Transverse colon (tissue), 4 donors: ENCODE data around the gene STRIP2.

Experiments used
- CTCF ChIP-seq, 5 experiments: fragments of 200-600 bp in 3 of 5; fragments of 450-650 bp in 2 of 5; sonication (generic) in 3 of 5; IDR thresholded peaks; 1 replicate in 2 of 5; 2 replicates in 3 of 5; pipeline ENCODE4 v1.5.1; 2016 to 2017; ENCODE audit warnings: antibody characterized with exemption in 5 of 5, inconsistent platforms in 3 of 5, mild to moderate bottlenecking in 2 of 5, moderate library complexity in 1 of 5
- EP300 ChIP-seq: sonication (generic); formaldehyde crosslinking; IDR thresholded peaks from one replicate; pipeline ENCODE4 v1.6.1; 2017; ENCODE audit warnings: antibody characterized with exemption, low read depth
- POLR2A ChIP-seq: fragments of 450-650 bp; IDR thresholded peaks from one replicate; pipeline ENCODE4 v1.6.1; 2016; ENCODE audit warnings: antibody characterized with exemption, mild to moderate bottlenecking, moderate library complexity
- POLR2AphosphoS5 ChIP-seq, 3 donors: sonication (generic); formaldehyde crosslinking; IDR thresholded peaks; one replicate each; pipeline ENCODE4 v1.6.1; 2016; ENCODE audit warnings: antibody characterized with exemption in 3 of 3

GRCh38 chr7:129501760-129502707 is 67.8 kb downstream of the STRIP2 start, which contains the start of gene SMKR1:
- no peak for TF ChIP-seq POLR2A
- no peak for TF ChIP-seq CTCF (IDR thresholded peaks at IDR 0.05)
- no peak for TF ChIP-seq POLR2AphosphoS5 (IDR thresholded peaks at IDR 0.05)
- no peak for TF ChIP-seq EP300
